Neural cell (in vitro differentiated cells): ENCODE measurements around the gene CD27. TPM values are rescaled to one million over a fixed set of nuclear protein-coding genes. Genes with fewer than 3 reads are reported as not detected.
"Not testable (repeated sequence)": the region's sequence is repeated elsewhere in the genome, so short reads cannot be mapped to it uniquely, and the experiment has no call there.

Source experiments
- H2AFZ ChIP-seq: fragments of 200-600, 300-800 bp; sonication (generic), shearing (Covaris generic); 2 replicates; pipeline ENCODE4 v1.6.0; 2014; ENCODE audit warnings: low read depth, mild to moderate bottlenecking, antibody characterized with exemption, low read length, moderate library complexity
- H3F3A ChIP-seq: fragments of 200-600 bp; shearing (Covaris generic); 2 replicates; pipeline ENCODE4 v1.6.1; 2016; ENCODE audit warnings: mild to moderate bottlenecking, moderate library complexity, mixed read lengths, antibody characterized with exemption, low read length; ENCODE audit not compliant: insufficient read depth, poor library complexity, severe bottlenecking
- H3K27ac ChIP-seq: fragments of 200-600, 300-800 bp; sonication (generic), shearing (Covaris generic); 2 replicates; pipeline ENCODE4 v1.5.1; 2014; ENCODE audit warnings: mild to moderate bottlenecking, low read length, moderate library complexity
- H3K27me3 ChIP-seq: fragments of 300-800, 200-600 bp; sonication (generic), shearing (Covaris generic); 2 replicates; pipeline ENCODE4 v1.6.0; 2014; ENCODE audit warnings: mild to moderate bottlenecking, low read depth, low read length, moderate library complexity; ENCODE audit not compliant: insufficient read depth
- H3K36me3 ChIP-seq: fragments of 300-800, 200-600 bp; sonication (generic), shearing (Covaris generic); 2 replicates; pipeline ENCODE4 v1.5.1; 2014; ENCODE audit warnings: mild to moderate bottlenecking, antibody characterized with exemption, low read length, moderate library complexity; ENCODE audit not compliant: insufficient read depth
- H3K4me2 ChIP-seq: fragments of 300-800, 200-600 bp; sonication (generic), shearing (Covaris generic); 2 replicates; pipeline ENCODE4 v1.6.0; 2014; ENCODE audit warnings: mild to moderate bottlenecking, low read length
- H3K4me3 ChIP-seq: fragments of 300-800, 200-600 bp; sonication (generic), shearing (Covaris generic); 2 replicates; pipeline ENCODE4 v1.5.1; 2014; ENCODE audit warnings: mild to moderate bottlenecking, low read length, moderate library complexity
- H3K79me2 ChIP-seq: fragments of 200-600 bp; shearing (Covaris generic); replicated peaks from 2 replicates; pipeline ENCODE4 v1.6.0; 2014; ENCODE audit warnings: mild to moderate bottlenecking, low read length, moderate library complexity; ENCODE audit not compliant: insufficient read depth
- H3K9ac ChIP-seq: fragments of 300-800, 200-600 bp; sonication (generic), shearing (Covaris generic); 2 replicates; pipeline ENCODE4 v1.6.1; 2016; ENCODE audit warnings: mild to moderate bottlenecking, low read length, mixed read lengths
- H3K9me2 ChIP-seq: fragments of 200-600 bp; shearing (Covaris generic); 2 replicates; pipeline ENCODE4 v1.6.1; 2016; ENCODE audit warnings: mild to moderate bottlenecking, low read length, mixed read lengths; ENCODE audit not compliant: insufficient read depth
- H3K9me3 ChIP-seq: fragments of 200-600, 300-800 bp; sonication (generic), shearing (Covaris generic); 2 replicates; pipeline ENCODE4 v1.6.1; 2016; ENCODE audit warnings: mild to moderate bottlenecking, mixed run types, low read length, moderate library complexity, mixed read lengths
- H4K20me1 ChIP-seq: fragments of 200-600 bp; shearing (Covaris generic); 2 replicates; pipeline ENCODE4 v1.6.1; 2016; ENCODE audit warnings: mild to moderate bottlenecking, mixed run types; ENCODE audit not compliant: insufficient read depth
- EP300 ChIP-seq: fragments of 450-650 bp; conservative IDR thresholded peaks from 2 replicates; pipeline ENCODE4 v1.6.1; 2014; ENCODE audit warnings: antibody characterized with exemption, mild to moderate bottlenecking, moderate library complexity; ENCODE audit not compliant: poor library complexity, severe bottlenecking
- EZH2 ChIP-seq: fragments of 200-600, 300-800 bp; shearing (Covaris generic), sonication (generic); IDR thresholded peaks from 2 replicates; pipeline ENCODE4 v1.6.1; 2014; ENCODE audit warnings: antibody characterized with exemption, low read length, borderline replicate concordance, mild to moderate bottlenecking; ENCODE audit not compliant: insufficient read depth, poor library complexity, severe bottlenecking
- MXI1 ChIP-seq: fragments of 450-650 bp; conservative IDR thresholded peaks from 2 replicates; pipeline ENCODE4 v1.6.1; 2014; ENCODE audit warnings: antibody characterized with exemption, mild to moderate bottlenecking; ENCODE audit not compliant: poor library complexity, severe bottlenecking
- POLR2AphosphoS5 ChIP-seq: IDR thresholded peaks from 2 replicates; pipeline ENCODE4 v1.6.1; 2012
- RAD21 ChIP-seq: fragments of 450-650 bp; conservative IDR thresholded peaks from 2 replicates; pipeline ENCODE4 v1.6.1; 2014; ENCODE audit warnings: antibody characterized with exemption, mild to moderate bottlenecking, moderate library complexity
- SMC3 ChIP-seq: fragments of 450-650 bp; conservative IDR thresholded peaks from 2 replicates; pipeline ENCODE4 v1.6.1; 2014; ENCODE audit warnings: antibody characterized with exemption, mild to moderate bottlenecking, moderate library complexity; ENCODE audit not compliant: poor library complexity
- TAF1 ChIP-seq: IDR thresholded peaks from 2 replicates; pipeline ENCODE4 v1.6.1; 2012; ENCODE audit warnings: low read depth
- polyA plus RNA-seq: library from polyadenylated mRNA; depleted of rRNA; stranded (reverse); fragments of >200 nt; gene quantifications from 2 replicates; pipeline ENCODE4 v1.2.3, GENCODE V29; 2014
- TF ChIP-seq, protein P1 (sequence below): IDR thresholded peaks from 2 replicates; pipeline ENCODE4 v1.6.1; 2012; ENCODE audit warnings: borderline replicate concordance
- TF ChIP-seq, protein P2 (sequence below): fragments of 450-650 bp; IDR thresholded peaks from 2 replicates; pipeline ENCODE4 v1.5.1; 2014; ENCODE audit warnings: antibody characterized with exemption, mild to moderate bottlenecking, moderate library complexity; ENCODE audit not compliant: poor library complexity, severe bottlenecking

CD27 gene
- polyA plus RNA-seq, 1 donor from 2014 or later: not detected

DNA sequence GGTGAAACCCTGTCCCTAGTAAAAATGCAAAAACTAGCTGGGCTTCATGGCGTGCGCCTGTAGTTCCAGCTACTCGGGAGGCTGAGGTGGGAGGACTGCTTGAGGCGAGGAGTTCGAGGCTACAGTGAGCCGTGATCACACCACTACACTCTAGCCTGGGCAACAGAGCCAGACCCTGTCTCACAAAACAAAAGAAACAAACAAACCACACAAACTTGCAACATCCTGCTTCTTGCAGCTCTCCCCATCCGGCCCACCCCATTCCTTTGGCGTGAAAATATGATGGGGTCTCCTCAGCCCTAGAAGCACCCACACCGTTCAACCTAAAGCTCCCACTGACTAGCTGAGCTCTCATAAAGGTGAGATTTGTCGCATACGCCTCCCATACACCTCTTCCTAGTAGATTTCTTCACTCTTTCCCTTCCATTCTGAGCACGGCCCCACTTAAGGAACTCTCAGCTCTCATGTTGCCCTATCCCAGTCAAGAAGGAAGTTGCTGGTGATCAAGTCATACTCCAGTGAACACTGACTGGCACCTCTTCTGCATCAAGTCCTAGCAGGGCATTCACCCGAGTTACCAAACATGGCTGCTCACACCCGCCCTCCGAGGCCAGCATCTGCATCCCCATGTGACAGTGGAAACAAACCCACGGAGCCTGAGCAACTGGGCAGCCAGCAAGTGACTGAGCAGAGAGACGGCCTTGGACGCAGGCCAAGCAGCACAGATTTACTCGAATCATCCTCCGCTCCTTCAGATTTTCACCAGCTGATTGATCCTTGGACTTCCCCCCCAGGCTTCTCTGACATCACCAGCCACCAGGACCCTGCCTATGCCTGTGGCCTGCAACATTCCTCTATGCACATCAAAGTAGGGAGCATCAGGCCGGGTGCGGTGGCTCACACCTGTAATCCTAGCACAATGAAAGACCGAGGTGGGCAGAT lies 18.9 kb upstream of the CD27 start:
- Histone ChIP-seq H3K36me3 (no peaks in the 10 kb centered on the region), H3K9me2 (no peaks in the 10 kb centered on the region), H3K27ac (no peak overlapping the region), H3K4me3 (no peak overlapping the region), H4K20me1 (no peaks in the 10 kb centered on the region), H3K27me3 (no peaks in the 10 kb centered on the region), H3F3A (no peaks in the 10 kb centered on the region), H3K9me3 (no peaks in the 10 kb centered on the region), H3K9ac (no peak overlapping the region), H3K4me2 (no peak overlapping the region), H2AFZ (no peak overlapping the region), H3K79me2 (no peaks in the 10 kb centered on the region)
- TF ChIP-seq, protein P1, sequence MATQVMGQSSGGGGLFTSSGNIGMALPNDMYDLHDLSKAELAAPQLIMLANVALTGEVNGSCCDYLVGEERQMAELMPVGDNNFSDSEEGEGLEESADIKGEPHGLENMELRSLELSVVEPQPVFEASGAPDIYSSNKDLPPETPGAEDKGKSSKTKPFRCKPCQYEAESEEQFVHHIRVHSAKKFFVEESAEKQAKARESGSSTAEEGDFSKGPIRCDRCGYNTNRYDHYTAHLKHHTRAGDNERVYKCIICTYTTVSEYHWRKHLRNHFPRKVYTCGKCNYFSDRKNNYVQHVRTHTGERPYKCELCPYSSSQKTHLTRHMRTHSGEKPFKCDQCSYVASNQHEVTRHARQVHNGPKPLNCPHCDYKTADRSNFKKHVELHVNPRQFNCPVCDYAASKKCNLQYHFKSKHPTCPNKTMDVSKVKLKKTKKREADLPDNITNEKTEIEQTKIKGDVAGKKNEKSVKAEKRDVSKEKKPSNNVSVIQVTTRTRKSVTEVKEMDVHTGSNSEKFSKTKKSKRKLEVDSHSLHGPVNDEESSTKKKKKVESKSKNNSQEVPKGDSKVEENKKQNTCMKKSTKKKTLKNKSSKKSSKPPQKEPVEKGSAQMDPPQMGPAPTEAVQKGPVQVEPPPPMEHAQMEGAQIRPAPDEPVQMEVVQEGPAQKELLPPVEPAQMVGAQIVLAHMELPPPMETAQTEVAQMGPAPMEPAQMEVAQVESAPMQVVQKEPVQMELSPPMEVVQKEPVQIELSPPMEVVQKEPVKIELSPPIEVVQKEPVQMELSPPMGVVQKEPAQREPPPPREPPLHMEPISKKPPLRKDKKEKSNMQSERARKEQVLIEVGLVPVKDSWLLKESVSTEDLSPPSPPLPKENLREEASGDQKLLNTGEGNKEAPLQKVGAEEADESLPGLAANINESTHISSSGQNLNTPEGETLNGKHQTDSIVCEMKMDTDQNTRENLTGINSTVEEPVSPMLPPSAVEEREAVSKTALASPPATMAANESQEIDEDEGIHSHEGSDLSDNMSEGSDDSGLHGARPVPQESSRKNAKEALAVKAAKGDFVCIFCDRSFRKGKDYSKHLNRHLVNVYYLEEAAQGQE: no peak
- no peak for TF ChIP-seq POLR2AphosphoS5

DNA sequence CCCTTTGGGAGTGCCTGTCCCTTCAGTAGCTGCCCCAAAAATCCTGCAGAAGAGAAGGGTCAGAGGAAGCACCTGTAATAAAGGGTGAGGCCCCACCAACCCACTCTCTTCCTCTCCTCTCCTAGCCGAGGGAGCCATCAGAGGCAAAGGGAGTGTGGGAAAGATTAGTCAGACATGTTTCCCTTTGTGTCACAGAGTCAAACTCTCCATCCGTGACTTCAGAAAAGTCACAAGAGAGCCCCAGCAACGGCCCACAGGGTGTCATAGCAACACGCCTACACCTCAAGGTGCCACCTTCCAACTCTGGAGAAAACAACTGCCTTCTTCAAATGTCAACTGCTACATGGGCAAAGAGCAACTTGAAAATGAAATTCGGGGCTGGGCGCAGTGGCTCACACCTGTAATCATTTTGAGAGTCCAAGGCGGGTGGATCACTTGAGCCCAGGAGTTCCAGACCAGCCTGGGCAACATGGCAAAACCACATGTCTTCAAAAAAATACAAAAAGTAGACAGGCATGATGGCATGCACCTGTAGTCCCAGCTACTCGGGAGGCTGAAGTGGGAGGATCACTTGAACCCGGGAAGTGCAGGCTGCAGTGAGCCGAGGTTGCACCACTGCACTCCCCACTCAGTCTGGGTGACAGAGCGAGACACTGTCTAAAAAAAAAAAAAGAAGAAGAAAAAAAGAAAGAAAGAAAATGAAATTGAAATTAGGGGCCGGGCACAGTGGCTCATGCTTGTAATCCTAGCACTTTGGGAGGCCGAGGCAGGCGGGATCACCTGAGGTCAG lies 17.7 kb upstream of the CD27 start:
- no peaks in the 10 kb centered on the region for H3K36me3 ChIP-seq
- no peak overlapping the region for H3K27ac ChIP-seq
- no peak overlapping the region for H2AFZ ChIP-seq
- no peaks in the 10 kb centered on the region for H3K79me2 ChIP-seq
- TF ChIP-seq POLR2AphosphoS5: no peak
- TF ChIP-seq MXI1: no peak
- TF ChIP-seq, protein P1: no peak
- TF ChIP-seq, protein P2, sequence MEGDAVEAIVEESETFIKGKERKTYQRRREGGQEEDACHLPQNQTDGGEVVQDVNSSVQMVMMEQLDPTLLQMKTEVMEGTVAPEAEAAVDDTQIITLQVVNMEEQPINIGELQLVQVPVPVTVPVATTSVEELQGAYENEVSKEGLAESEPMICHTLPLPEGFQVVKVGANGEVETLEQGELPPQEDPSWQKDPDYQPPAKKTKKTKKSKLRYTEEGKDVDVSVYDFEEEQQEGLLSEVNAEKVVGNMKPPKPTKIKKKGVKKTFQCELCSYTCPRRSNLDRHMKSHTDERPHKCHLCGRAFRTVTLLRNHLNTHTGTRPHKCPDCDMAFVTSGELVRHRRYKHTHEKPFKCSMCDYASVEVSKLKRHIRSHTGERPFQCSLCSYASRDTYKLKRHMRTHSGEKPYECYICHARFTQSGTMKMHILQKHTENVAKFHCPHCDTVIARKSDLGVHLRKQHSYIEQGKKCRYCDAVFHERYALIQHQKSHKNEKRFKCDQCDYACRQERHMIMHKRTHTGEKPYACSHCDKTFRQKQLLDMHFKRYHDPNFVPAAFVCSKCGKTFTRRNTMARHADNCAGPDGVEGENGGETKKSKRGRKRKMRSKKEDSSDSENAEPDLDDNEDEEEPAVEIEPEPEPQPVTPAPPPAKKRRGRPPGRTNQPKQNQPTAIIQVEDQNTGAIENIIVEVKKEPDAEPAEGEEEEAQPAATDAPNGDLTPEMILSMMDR: no peak
- no peak for TF ChIP-seq EZH2
- no peak for TF ChIP-seq EP300
- TF ChIP-seq SMC3: no peak
- TF ChIP-seq RAD21: no peak
- TF ChIP-seq TAF1: no peak
- H3F3A ChIP-seq: no peaks in the 10 kb centered on the region
- H3K4me3 ChIP-seq: no peak overlapping the region
- no peak overlapping the region for H3K9ac ChIP-seq
- H4K20me1 ChIP-seq: no peaks in the 10 kb centered on the region
- no peaks in the 10 kb centered on the region for H3K27me3 ChIP-seq
- H3K9me2 ChIP-seq: no peaks in the 10 kb centered on the region
- no peaks in the 10 kb centered on the region for H3K9me3 ChIP-seq
- H3K4me2 ChIP-seq: no peak overlapping the region

DNA sequence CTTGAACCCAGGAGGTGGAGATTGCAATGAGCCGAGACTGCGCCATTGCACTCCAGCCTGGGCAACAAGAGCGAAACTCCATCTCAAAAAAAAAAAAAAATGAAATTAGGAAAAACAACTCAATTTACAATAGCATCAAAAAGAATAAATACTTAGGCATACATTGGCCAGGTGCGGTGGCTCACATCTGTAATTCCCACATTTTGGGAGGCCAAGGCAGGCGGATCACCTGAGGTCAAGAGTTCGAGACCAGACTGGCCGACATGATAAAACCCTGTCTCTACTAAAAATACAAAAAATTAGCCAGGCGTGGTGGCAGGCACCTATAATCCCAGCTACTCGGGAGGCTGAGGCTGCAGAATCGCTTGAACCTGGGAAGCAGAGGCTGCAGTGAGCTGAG lies 17.0 kb upstream of the CD27 start:
- H3K4me2 ChIP-seq, H3K79me2 ChIP-seq, H2AFZ ChIP-seq, H3K4me3 ChIP-seq, H3K36me3 ChIP-seq, H4K20me1 ChIP-seq, H3F3A ChIP-seq, H3K27me3 ChIP-seq, H3K27ac ChIP-seq, H3K9ac ChIP-seq, H3K9me2 ChIP-seq, H3K9me3 ChIP-seq: not testable (repeated sequence)
